DMS153 (cell line): ENCODE measurements around the gene AMACR.
"Not testable (repeated sequence)": the region's sequence is repeated elsewhere in the genome, so short reads cannot be mapped to it uniquely, and the experiment has no call there.

Experiments
- DNase-seq: peaks from one replicate; lab custom pipeline; 2025; lab: John Stamatoyannopoulos, UW

Gene AMACR

GRCh38 chr5:33966805-33967204 is 41.0 kb downstream of the AMACR start:
- DNase-seq: no peak

- DNase-seq: no peak
Measured at GRCh38 chr5:33964132-33964700, 43.6 kb downstream of the AMACR start.

- DNase-seq: no peak
Measured at GRCh38 chr5:33958176-33958575, 49.7 kb downstream of the AMACR start.

GRCh38 chr5:33957577-33958150 is 50.2 kb downstream of the AMACR start:
- DNase-seq: no peak

- DNase-seq: not testable (repeated sequence)
Measured at GRCh38 chr5:33952175-33952574, 55.7 kb downstream of the AMACR start.

- DNase-seq: peak; percentile 60
Measured at GRCh38 chr5:33944543-33945132, 63.2 kb downstream of the AMACR start.

GRCh38 chr5:33941090-33941489 is 66.8 kb downstream of the AMACR start:
- DNase-seq: no peak

GRCh38 chr5:33939556-33940262 is 68.1 kb downstream of the AMACR start:
- no peak for DNase-seq

- DNase-seq: no peak
Measured at GRCh38 chr5:33938881-33939280, 69.0 kb downstream of the AMACR start.

- no peak for DNase-seq
Measured at GRCh38 chr5:33938507-33938796, 69.4 kb downstream of the AMACR start.

GRCh38 chr5:33937707-33938506 is 69.9 kb downstream of the AMACR start:
- DNase-seq: no peak

GRCh38 chr5:33937017-33937706 is 70.7 kb downstream of the AMACR start:
- DNase-seq: no peak

- DNase-seq: no peak
Measured at GRCh38 chr5:33936381-33937016, 71.4 kb downstream of the AMACR start, which contains the start of gene RXFP3. RXFP3 (plus strand) TSS chr5:33936386; CDS start chr5:33936741, 355 bp downstream.
